CMK (cell line): ENCODE results near the gene KDM5C.

Source experiments
- DNase-seq: peaks from one replicate; pipeline ENCODE4 v3.0.0-alpha.2; 2010; ENCODE audit warnings: low read depth

Gene KDM5C

GRCh38 chrX:53250556-53250955, 25.5 kb upstream of the KDM5C start:
- no peak for DNase-seq

GRCh38 chrX:53249408-53250042, 24.5 kb upstream of the KDM5C start:
- no peak for DNase-seq

GRCh38 chrX:53247928-53248327, 22.9 kb upstream of the KDM5C start:
- DNase-seq, result no peak

GRCh38 chrX:53246231-53246630, 21.2 kb upstream of the KDM5C start:
- DNase-seq, result no peak

- DNase-seq, result no peak
Observed at GRCh38 chrX:53244610-53245009, 19.6 kb upstream of the KDM5C start.

- DNase-seq, result no peak
Observed at GRCh38 chrX:53242310-53242709, 17.3 kb upstream of the KDM5C start.

- DNase-seq, result no peak
Observed at GRCh38 chrX:53241558-53241957, 16.6 kb upstream of the KDM5C start.

GRCh38 chrX:53239474-53239873, 14.5 kb upstream of the KDM5C start:
- DNase-seq, result no peak

- DNase-seq, result no peak
Observed at GRCh38 chrX:53237056-53237455, 12.0 kb upstream of the KDM5C start.

GRCh38 chrX:53236025-53236679, 11.1 kb upstream of the KDM5C start:
- DNase-seq, result no peak

- no peak for DNase-seq
Observed at GRCh38 chrX:53235566-53235965, 10.6 kb upstream of the KDM5C start.

- no peak for DNase-seq
Observed at GRCh38 chrX:53234484-53234883, 9.5 kb upstream of the KDM5C start.

- no peak for DNase-seq
Observed at GRCh38 chrX:53233536-53233935, 8.5 kb upstream of the KDM5C start.

GRCh38 chrX:53230116-53230515, 5.1 kb upstream of the KDM5C start:
- no peak for DNase-seq

GRCh38 chrX:53227224-53227765, 2.3 kb upstream of the KDM5C start:
- DNase-seq, result no peak

- DNase-seq, result no peak
Observed at GRCh38 chrX:53223955-53224859, 800 bp downstream of the KDM5C start.

GRCh38 chrX:53223068-53223693, 1.8 kb downstream of the KDM5C start:
- DNase-seq, result no peak

GRCh38 chrX:53211391-53211978, 13.5 kb downstream of the KDM5C start:
- DNase-seq, result no peak

GRCh38 chrX:53196678-53197077, 28.3 kb downstream of the KDM5C start:
- no peak for DNase-seq

- DNase-seq, result no peak
Observed at GRCh38 chrX:53195401-53195800, 29.6 kb downstream of the KDM5C start.

- no peak for DNase-seq
Observed at GRCh38 chrX:53194308-53194707, 30.7 kb downstream of the KDM5C start.

GRCh38 chrX:53193093-53193492, 31.9 kb downstream of the KDM5C start:
- DNase-seq, result no peak
